HL-60 (cell line): ENCODE data around the gene RUBCN.
"Not testable (repeated sequence)": the region's sequence is repeated elsewhere in the genome, so short reads cannot be mapped to it uniquely, and the experiment has no call there.

Experiments
- DNase-seq, 2 experiments: peaks; one replicate each; pipeline ENCODE4 v3.0.0-alpha.2; 2010 to 2020; ENCODE audit warnings: low read depth in 1 of 2, low spot score in 1 of 2
- H3K27ac ChIP-seq: fragments of 250-450 bp; sonication (Bioruptor Pico); replicated peaks from 2 replicates; pipeline ENCODE4 v1.5.1; 2020; ENCODE audit warnings: mild to moderate bottlenecking, moderate library complexity
- H3K27me3 ChIP-seq: fragments of 250-450 bp; sonication (Bioruptor Pico); 2 replicates; pipeline ENCODE4 v1.5.1; 2021; ENCODE audit warnings: mild to moderate bottlenecking, moderate library complexity; ENCODE audit not compliant: insufficient read depth, poor library complexity, severe bottlenecking
- H3K4me3 ChIP-seq: replicated peaks from 2 replicates; pipeline ENCODE4 v1.5.1; 2011; ENCODE audit warnings: mild to moderate bottlenecking, control low read depth, low read length; ENCODE audit not compliant: insufficient read depth
- GABPA ChIP-seq: IDR thresholded peaks from 2 replicates; pipeline ENCODE4 v1.6.1; 2012; ENCODE audit warnings: low read depth
- POLR2AphosphoS5 ChIP-seq: IDR thresholded peaks from 2 replicates; pipeline ENCODE4 v1.6.1; 2012; ENCODE audit warnings: low read depth
- SPI1 ChIP-seq: IDR thresholded peaks from 2 replicates; pipeline ENCODE4 v1.6.1; 2012; ENCODE audit warnings: low read depth, mild to moderate bottlenecking, borderline replicate concordance
- TF ChIP-seq, protein P1 (sequence below): IDR thresholded peaks from 2 replicates; pipeline ENCODE4 v1.6.1; 2012; ENCODE audit warnings: low read depth; ENCODE audit not compliant: insufficient replicate concordance
- TF ChIP-seq, protein P2 (sequence below): IDR thresholded peaks from one replicate; pipeline ENCODE4 v1.5.1; 2011; ENCODE audit warnings: low read length, control low read depth, inconsistent platforms; ENCODE audit not compliant: insufficient read depth

Gene RUBCN

DNA sequence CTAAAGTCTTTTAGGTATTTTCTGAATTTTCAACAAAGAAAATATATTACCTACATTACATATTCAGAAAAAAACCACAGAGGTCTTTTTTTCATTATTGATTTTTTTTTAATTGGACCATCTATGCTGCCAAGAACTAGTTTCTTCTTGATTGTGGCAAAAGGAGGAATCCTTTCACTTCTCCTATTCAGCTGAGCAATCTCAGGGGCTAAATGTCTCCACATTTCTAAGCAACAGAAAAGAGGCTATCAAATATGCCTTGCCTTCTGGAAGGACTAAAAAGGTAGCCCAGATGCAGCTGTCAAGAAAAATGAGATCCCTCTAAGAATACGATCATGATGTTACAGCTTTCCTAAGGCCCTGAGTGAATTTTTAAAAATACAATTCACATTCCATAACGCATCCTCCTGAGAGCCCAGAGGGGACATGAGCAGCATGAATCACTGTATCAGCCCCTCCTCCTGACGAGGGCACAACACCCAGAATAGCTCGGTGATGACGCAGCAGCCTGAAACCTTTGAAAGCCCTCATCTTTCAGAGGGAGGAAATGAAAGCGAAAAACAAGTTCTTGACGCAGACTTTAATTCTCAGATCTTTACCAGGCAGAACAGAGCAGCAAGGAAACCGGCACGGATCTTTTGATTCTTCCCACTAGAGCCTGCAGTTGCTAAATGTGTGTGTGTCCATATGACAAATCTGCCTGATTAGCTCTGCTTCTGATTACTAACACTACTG is 24.6 kb downstream of the RUBCN start:
- H3K27ac ChIP-seq, result no peak overlapping the region
- peak; percentile 38 to 63 for DNase-seq

DNA sequence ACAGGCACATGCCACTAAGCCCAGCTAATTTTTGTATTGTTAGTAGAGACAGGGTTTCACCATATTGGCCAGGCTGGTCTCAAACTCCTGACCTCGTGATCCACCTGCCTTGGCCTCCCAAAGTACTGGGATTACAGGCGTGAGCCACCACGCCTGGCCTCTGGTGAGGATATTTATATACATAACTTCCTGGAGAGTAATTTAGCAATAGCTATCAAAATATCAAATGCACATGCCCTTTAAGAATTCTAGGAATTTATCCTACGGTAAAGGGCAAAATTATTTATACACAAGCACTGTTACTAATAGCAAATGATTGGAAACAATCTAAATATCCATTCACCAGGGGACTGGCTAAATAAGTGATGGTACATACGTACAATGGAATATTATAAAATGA is 25.7 kb downstream of the RUBCN start:
- not testable (repeated sequence) for DNase-seq, H3K27ac ChIP-seq, H3K4me3 ChIP-seq, H3K27me3 ChIP-seq

More for the DNA sequence above, 24.6 kb downstream of the RUBCN start:
- H3K4me3 ChIP-seq, result no peak overlapping the region; the same call in 1 of the 2 replicates
- TF ChIP-seq, protein P1, sequence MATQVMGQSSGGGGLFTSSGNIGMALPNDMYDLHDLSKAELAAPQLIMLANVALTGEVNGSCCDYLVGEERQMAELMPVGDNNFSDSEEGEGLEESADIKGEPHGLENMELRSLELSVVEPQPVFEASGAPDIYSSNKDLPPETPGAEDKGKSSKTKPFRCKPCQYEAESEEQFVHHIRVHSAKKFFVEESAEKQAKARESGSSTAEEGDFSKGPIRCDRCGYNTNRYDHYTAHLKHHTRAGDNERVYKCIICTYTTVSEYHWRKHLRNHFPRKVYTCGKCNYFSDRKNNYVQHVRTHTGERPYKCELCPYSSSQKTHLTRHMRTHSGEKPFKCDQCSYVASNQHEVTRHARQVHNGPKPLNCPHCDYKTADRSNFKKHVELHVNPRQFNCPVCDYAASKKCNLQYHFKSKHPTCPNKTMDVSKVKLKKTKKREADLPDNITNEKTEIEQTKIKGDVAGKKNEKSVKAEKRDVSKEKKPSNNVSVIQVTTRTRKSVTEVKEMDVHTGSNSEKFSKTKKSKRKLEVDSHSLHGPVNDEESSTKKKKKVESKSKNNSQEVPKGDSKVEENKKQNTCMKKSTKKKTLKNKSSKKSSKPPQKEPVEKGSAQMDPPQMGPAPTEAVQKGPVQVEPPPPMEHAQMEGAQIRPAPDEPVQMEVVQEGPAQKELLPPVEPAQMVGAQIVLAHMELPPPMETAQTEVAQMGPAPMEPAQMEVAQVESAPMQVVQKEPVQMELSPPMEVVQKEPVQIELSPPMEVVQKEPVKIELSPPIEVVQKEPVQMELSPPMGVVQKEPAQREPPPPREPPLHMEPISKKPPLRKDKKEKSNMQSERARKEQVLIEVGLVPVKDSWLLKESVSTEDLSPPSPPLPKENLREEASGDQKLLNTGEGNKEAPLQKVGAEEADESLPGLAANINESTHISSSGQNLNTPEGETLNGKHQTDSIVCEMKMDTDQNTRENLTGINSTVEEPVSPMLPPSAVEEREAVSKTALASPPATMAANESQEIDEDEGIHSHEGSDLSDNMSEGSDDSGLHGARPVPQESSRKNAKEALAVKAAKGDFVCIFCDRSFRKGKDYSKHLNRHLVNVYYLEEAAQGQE, result no peak
- TF ChIP-seq, protein P2, sequence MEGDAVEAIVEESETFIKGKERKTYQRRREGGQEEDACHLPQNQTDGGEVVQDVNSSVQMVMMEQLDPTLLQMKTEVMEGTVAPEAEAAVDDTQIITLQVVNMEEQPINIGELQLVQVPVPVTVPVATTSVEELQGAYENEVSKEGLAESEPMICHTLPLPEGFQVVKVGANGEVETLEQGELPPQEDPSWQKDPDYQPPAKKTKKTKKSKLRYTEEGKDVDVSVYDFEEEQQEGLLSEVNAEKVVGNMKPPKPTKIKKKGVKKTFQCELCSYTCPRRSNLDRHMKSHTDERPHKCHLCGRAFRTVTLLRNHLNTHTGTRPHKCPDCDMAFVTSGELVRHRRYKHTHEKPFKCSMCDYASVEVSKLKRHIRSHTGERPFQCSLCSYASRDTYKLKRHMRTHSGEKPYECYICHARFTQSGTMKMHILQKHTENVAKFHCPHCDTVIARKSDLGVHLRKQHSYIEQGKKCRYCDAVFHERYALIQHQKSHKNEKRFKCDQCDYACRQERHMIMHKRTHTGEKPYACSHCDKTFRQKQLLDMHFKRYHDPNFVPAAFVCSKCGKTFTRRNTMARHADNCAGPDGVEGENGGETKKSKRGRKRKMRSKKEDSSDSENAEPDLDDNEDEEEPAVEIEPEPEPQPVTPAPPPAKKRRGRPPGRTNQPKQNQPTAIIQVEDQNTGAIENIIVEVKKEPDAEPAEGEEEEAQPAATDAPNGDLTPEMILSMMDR, result no peak
- no peak for TF ChIP-seq POLR2AphosphoS5
- no peak for TF ChIP-seq SPI1
- TF ChIP-seq GABPA, result no peak
- H3K27me3 ChIP-seq, result no peaks in the 10 kb centered on the region

DNA sequence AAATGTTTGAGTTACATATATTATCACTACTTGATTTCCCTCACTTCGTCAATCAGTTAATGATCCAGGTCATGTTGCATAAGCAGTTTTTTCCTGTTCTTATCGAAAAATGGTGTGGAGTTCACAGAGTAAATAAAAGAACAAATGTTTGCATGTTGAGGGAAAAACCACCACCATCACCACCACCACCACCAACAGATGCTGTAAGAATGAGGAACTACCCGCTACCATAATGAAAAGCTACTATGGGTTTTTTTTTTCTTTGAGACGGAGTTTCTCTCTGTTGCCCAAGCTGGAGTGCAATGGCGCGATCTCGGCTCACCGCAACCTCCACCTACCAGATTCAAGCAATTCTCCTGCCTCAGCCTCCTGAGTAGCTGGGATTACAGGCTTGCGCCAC is 27.6 kb downstream of the RUBCN start:
- H3K27ac ChIP-seq, result peak overlapping the region; percentile 36
- no peak overlapping the region for H3K4me3 ChIP-seq
- TF ChIP-seq SPI1 (peak; percentile 67; the same call in 1 of the 2 replicates), POLR2AphosphoS5 (0 out of 2 replicates have a peak, but pooled peaks have one; percentile 39), GABPA (no peak)
- TF ChIP-seq, protein P1, result no peak
- DNase-seq, result peak; percentile 29 to 82
- H3K27me3 ChIP-seq, result no peaks in the 10 kb centered on the region

DNA sequence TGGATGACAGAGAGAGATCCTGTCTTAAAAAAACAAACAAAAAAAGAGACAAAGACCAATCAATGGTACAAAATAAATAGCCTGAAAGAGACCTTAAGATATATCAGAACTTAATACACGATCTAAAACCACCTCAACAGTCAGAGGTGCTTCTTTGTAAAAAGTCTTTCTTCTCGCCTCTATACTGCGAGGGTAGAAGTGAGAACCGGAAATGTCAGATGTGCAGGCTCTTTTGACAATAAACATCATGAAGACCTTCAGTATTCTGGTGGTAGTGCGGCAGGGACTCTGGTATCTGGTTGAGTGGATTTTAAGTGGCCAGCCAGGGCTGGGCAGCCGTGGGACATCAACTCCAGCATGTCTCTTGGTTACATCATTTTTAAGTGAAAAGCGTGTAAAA is 30.0 kb downstream of the RUBCN start:
- no peaks in the 10 kb centered on the region for H3K27me3 ChIP-seq
- TF ChIP-seq, protein P1, result no peak
- TF ChIP-seq, protein P2, result no peak
- TF ChIP-seq GABPA (no peak), SPI1 (no peak), POLR2AphosphoS5 (no peak)
- no peak overlapping the region for H3K27ac ChIP-seq
- H3K4me3 ChIP-seq, result no peak overlapping the region
- DNase-seq, result no peak
